ENCODE measurements around the gene CCT6A. TPM values are rescaled to one million over a fixed set of nuclear protein-coding genes. Genes with fewer than 3 reads are reported as not detected.
A peak's percentile ranks its signal among the peaks of the same experiment; 100 is the strongest.
"Not testable (repeated sequence)": the region's sequence is repeated elsewhere in the genome, so short reads cannot be mapped to it uniquely, and the experiment has no call there.

Gene CCT6A
- total RNA-seq, 4 donors from 2014 or later: 80.6 to 97.4 (median 88.8) TPM

DNA sequence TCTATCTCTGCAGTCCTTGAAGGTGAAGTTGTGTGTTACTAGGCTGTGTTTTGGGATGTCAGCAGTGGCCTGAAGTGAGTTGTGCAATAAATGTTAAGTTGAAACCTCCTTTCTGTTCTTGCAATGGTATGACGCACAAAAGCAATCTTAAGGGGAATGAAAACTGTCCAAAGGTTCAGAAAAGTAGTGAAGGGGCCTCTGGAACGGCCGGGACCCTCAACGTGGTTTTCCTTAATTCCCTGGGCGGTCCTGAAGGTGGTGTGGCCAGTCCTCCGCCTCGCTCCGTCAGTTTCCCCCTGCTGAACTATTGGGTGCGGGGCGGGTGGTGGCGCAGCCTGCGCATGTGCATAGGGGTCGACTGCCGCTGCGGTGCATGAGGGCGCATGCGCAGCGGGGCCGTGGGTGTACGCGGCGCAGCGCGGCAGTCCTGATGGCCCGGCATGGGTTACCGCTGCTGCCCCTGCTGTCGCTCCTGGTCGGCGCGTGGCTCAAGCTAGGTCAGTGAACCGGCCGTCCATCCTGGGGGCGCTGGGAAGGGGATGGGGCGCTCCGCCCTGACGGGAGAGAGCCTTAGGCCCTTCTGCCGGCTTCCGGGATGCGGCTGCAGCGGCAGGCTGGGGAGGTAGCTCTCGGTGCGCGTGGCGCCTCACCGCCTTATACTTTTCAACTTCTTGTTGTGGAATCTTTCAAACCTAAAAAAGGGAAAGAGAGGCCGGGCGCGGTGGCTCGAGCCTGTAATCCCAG, 12.5 kb downstream of the CCT6A start, which contains the start of gene SUMF2:
Gene SUMF2, plus strand, starts transcription at position 405 of the 744 bp plus-strand sequence. Its CDS starts 26 bp downstream, at position 431.
- Histone ChIP-seq H3K27me3 (no peaks in the 10 kb centered on the region), H3K27ac (peak within 1 kb of the TSS; percentile 94), H3K4me3 (peak within 1 kb of the TSS; percentile 87), H3K9me3 (no peaks in the 10 kb centered on the region), H3K4me1 (peaks cover 17% of the 10 kb centered on the region), H3K36me3 (peaks cover 46% of the 10 kb centered on the region)
- DNase-seq (ENCODE audit: low spot score in 2 of 2): peak; percentile 92 to 93
- 0% methylated on average over 15 of the region's 49 CpGs for WGBS
- TF ChIP-seq, protein P1, sequence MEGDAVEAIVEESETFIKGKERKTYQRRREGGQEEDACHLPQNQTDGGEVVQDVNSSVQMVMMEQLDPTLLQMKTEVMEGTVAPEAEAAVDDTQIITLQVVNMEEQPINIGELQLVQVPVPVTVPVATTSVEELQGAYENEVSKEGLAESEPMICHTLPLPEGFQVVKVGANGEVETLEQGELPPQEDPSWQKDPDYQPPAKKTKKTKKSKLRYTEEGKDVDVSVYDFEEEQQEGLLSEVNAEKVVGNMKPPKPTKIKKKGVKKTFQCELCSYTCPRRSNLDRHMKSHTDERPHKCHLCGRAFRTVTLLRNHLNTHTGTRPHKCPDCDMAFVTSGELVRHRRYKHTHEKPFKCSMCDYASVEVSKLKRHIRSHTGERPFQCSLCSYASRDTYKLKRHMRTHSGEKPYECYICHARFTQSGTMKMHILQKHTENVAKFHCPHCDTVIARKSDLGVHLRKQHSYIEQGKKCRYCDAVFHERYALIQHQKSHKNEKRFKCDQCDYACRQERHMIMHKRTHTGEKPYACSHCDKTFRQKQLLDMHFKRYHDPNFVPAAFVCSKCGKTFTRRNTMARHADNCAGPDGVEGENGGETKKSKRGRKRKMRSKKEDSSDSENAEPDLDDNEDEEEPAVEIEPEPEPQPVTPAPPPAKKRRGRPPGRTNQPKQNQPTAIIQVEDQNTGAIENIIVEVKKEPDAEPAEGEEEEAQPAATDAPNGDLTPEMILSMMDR (IDR thresholded peaks at IDR 0.05): no peak
- TF ChIP-seq POLR2A (IDR thresholded peaks at IDR 0.05) (peak in 1 of 2 donors; percentile 81), EP300 (IDR thresholded peaks at IDR 0.05) (no peak), POLR2AphosphoS5 (IDR thresholded peaks at IDR 0.05) (peak in 2 of 3 donors; percentile 57 to 86)

DNA sequence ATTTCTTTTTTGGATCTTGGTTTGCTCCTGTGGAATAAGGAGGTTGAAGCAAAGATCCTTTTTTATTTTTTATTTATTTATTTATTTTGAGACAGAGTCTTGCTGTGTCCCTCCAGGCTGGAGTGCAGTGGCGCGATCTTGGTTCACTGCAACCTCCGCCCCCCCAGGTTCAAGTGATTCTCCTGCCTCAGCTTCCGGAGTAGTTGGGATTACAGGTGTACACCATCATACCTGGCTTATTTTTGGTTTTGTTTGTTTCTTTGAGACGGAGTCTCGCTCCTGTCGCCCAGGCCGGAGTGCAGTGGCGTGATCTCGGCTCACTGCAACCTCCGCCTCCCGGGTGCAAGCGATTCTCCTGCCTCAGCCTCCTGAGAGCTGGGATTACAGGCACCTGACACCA, 14.8 kb downstream of the CCT6A start:
- peaks cover 48% of the 10 kb centered on the region for H3K36me3 ChIP-seq

DNA sequence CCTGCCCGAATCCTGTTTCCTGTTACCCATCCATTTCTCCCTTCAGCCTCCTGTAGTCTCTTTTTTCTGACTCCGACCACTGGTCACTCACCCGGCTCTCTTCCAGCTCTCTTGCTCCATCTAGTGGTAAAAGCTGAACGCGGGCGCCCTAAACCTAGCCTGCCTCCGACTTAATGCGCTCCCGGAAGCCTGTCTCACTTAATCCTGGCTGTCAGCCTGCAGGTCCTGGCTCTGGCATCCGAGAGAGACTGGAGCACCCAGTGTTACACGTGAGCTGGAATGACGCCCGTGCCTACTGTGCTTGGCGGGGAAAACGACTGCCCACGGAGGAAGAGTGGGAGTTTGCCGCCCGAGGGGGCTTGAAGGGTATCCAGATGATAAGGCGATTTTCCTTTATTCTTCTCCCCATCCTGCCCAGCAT, 22.8 kb downstream of the CCT6A start:
- no peaks in the 10 kb centered on the region for H3K27me3 ChIP-seq
- H3K36me3 ChIP-seq: peaks cover 53% of the 10 kb centered on the region
- H3K4me3 ChIP-seq: no peak overlapping the region
- DNase-seq (ENCODE audit: low spot score in 2 of 2): peak; percentile 90
- no peaks in the 10 kb centered on the region for H3K9me3 ChIP-seq
- H3K4me1 ChIP-seq: peaks cover 12% of the 10 kb centered on the region
- no peak for TF ChIP-seq EP300 (IDR thresholded peaks at IDR 0.05)
- TF ChIP-seq POLR2AphosphoS5 (IDR thresholded peaks at IDR 0.05): no peak
- TF ChIP-seq, protein P1 (IDR thresholded peaks at IDR 0.05): peak; percentile 85 to 90
- WGBS: 12% methylated on average over 19 of the region's 19 CpGs
- H3K27ac ChIP-seq: no peak overlapping the region

More for the DNA sequence above, 14.8 kb downstream of the CCT6A start:
- not testable (repeated sequence) for DNase-seq (ENCODE audit: low spot score in 2 of 2); H3K27me3 ChIP-seq; H3K27ac ChIP-seq; H3K9me3 ChIP-seq; H3K4me3 ChIP-seq
- WGBS: 97% methylated on average over 13 of the region's 13 CpGs
- peaks cover 17% of the 10 kb centered on the region for H3K4me1 ChIP-seq

DNA sequence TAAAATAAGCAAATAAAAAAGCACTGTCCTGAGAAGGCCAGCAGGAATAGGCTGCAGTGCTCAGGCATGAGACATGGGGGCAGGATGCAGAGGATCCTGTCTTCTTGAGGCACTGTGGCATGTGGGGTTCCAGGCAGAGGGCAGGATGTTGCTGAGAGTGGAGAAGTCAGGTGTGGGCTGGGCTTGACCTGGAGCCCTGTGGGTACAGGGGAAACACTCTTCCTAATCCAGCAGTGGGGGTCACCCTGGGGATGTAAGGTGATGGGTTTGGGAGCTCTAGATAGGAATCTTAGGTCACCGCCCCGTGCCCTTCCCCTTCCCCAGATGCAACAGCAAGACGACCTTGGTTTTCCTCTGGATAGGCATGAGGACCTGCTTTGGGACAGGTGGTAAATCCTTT, 26.1 kb downstream of the CCT6A start:
- 85% methylated on average over 3 of the region's 3 CpGs for WGBS
- Histone ChIP-seq H3K4me3 (no peak overlapping the region), H3K9me3 (no peaks in the 10 kb centered on the region), H3K27me3 (no peaks in the 10 kb centered on the region), H3K27ac (no peak overlapping the region), H3K4me1 (peaks cover 22% of the 10 kb centered on the region), H3K36me3 (peaks cover 39% of the 10 kb centered on the region)
- TF ChIP-seq POLR2AphosphoS5 (IDR thresholded peaks at IDR 0.05): no peak
- DNase-seq (ENCODE audit: low spot score in 2 of 2): peak in 1 of 2 donors; percentile 33

DNA sequence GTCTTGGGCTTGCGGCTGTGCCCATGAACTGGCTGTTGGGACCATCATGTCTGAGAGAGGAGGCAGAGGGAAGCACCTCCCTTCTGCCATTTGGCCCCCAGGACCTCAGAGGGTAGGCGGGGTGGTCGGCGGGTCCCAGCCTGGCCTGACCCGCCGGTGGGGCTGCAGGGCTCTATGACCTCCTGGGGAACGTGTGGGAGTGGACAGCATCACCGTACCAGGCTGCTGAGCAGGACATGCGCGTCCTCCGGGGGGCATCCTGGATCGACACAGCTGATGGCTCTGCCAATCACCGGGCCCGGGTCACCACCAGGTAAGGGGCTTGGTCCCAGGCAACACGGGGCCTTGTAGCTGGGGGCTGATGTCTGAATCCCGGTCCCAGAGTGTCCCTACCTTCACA, 26.6 kb downstream of the CCT6A start:
- Histone ChIP-seq H3K27ac (no peak overlapping the region), H3K36me3 (peaks cover 39% of the 10 kb centered on the region), H3K9me3 (no peaks in the 10 kb centered on the region), H3K4me3 (no peak overlapping the region), H3K4me1 (peaks cover 25% of the 10 kb centered on the region), H3K27me3 (no peaks in the 10 kb centered on the region)
- TF ChIP-seq EP300 (IDR thresholded peaks at IDR 0.05) (no peak), POLR2A (IDR thresholded peaks at IDR 0.05) (no peak), POLR2AphosphoS5 (IDR thresholded peaks at IDR 0.05) (no peak)
- TF ChIP-seq, protein P1 (IDR thresholded peaks at IDR 0.05): no peak
- WGBS: 98% methylated on average over 10 of the region's 16 CpGs
- peak in 1 of 2 donors; percentile 64 for DNase-seq (ENCODE audit: low spot score in 2 of 2)

DNA sequence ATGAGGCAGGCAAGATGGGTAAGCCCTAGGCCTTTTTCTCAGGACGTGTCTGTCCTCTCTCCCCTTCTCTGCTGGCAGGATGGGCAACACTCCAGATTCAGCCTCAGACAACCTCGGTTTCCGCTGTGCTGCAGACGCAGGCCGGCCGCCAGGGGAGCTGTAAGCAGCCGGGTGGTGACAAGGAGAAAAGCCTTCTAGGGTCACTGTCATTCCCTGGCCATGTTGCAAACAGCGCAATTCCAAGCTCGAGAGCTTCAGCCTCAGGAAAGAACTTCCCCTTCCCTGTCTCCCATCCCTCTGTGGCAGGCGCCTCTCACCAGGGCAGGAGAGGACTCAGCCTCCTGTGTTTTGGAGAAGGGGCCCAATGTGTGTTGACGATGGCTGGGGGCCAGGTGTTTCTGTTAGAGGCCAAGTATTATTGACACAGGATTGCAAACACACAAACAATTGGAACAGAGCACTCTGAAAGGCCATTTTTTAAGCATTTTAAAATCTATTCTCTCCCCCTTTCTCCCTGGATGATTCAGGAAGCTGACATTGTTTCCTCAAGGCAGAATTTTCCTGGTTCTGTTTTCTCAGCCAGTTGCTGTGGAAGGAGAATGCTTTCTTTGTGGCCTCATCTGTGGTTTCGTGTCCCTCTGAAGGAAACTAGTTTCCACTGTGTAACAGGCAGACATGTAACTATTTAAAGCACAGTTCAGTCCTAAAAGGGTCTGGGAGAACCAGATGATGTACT, 28.1 kb downstream of the CCT6A start:
- Histone ChIP-seq H3K9me3 (no peaks in the 10 kb centered on the region), H3K4me1 (peaks cover 28% of the 10 kb centered on the region), H3K27ac (peak overlapping the region; percentile 61), H3K4me3 (no peak overlapping the region), H3K36me3 (peaks cover 44% of the 10 kb centered on the region), H3K27me3 (no peaks in the 10 kb centered on the region)
- 49% methylated on average over 9 of the region's 12 CpGs for WGBS
- peak; percentile 87 to 93 for DNase-seq (ENCODE audit: low spot score in 2 of 2)
- TF ChIP-seq POLR2A (IDR thresholded peaks at IDR 0.05): no peak
- TF ChIP-seq EP300 (IDR thresholded peaks at IDR 0.05): no peak
- no peak for TF ChIP-seq POLR2AphosphoS5 (IDR thresholded peaks at IDR 0.05)
- TF ChIP-seq, protein P1 (IDR thresholded peaks at IDR 0.05): peak; percentile 50 to 72

DNA sequence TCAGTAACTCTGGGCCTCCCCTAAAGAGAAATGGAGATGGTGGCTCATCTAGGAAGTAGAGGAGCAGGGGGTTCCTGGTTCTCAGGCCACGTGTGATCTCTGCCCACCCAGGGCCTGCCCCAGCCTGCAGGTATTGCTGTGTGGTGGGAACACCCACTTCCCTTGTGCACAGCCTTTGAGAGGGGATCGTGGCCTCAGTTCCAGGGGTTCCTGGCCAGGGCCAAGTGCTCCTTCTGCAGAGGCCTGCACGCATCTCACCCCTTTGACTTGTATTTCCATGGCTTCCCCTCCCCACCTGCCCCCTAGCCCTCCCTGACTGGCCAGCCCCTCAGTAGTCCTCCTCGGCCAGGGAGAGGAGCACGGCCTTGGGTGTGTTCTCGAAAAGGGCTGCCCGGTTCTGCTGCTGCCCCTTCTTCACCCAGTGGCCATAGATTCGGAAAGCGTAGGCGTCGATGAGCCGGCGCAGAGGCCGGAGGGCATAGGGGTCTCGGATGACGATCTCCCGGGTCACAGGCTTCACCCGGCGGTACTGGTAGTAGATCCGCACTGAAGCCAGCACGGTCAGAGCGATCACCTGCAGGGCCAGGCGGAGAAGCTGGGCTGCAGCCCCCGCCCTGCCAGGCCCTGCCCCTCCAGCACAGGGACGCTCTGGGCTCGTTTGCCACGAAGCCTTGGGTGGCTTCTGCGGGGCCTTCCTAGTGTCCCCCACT, 29.3 kb downstream of the CCT6A start:
- Histone ChIP-seq H3K4me1 (peaks cover 26% of the 10 kb centered on the region), H3K27ac (peak overlapping the region; percentile 40), H3K36me3 (peaks cover 53% of the 10 kb centered on the region)
- H3K27me3 ChIP-seq; DNase-seq (ENCODE audit: low spot score in 2 of 2); H3K9me3 ChIP-seq; H3K4me3 ChIP-seq: not testable (repeated sequence)
- 94% methylated on average over 27 of the region's 28 CpGs for WGBS
